ENCODE results near the gene TOPORS. TPM values are rescaled to one million over a fixed set of nuclear protein-coding genes. Genes with fewer than 3 reads are reported as not detected.

TOPORS gene
- total RNA-seq, 1 experiment from 2014 or later = 26.1 TPM

GRCh38 chr9:32578976-32579375 is 26.6 kb upstream of the TOPORS start (continued):
- TF ChIP-seq, protein P1, sequence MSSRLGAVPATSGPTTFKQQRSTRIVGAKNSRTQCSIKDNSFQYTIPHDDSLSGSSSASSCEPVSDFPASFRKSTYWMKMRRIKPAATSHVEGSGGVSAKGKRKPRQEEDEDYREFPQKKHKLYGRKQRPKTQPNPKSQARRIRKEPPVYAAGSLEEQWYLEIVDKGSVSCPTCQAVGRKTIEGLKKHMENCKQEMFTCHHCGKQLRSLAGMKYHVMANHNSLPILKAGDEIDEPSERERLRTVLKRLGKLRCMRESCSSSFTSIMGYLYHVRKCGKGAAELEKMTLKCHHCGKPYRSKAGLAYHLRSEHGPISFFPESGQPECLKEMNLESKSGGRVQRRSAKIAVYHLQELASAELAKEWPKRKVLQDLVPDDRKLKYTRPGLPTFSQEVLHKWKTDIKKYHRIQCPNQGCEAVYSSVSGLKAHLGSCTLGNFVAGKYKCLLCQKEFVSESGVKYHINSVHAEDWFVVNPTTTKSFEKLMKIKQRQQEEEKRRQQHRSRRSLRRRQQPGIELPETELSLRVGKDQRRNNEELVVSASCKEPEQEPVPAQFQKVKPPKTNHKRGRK (CRISPR knock-in tag; IDR thresholded peaks at IDR 0.05; ENCODE audit: borderline replicate concordance) = no peak
- TF ChIP-seq ZSCAN18 (CRISPR knock-in tag; IDR thresholded peaks at IDR 0.05) (no peak), MXD4 (CRISPR knock-in tag; IDR thresholded peaks at IDR 0.05; ENCODE audit: borderline replicate concordance) (no peak), NR1H2 (CRISPR knock-in tag; IDR thresholded peaks at IDR 0.05) (no peak), KAT7 (CRISPR knock-in tag; IDR thresholded peaks at IDR 0.05; ENCODE audit: borderline replicate concordance) (no peak), ZNF121 (CRISPR knock-in tag; IDR thresholded peaks at IDR 0.05) (no peak), FOXP4 (CRISPR knock-in tag; IDR thresholded peaks at IDR 0.05) (no peak)
- TF ChIP-seq, protein P2, sequence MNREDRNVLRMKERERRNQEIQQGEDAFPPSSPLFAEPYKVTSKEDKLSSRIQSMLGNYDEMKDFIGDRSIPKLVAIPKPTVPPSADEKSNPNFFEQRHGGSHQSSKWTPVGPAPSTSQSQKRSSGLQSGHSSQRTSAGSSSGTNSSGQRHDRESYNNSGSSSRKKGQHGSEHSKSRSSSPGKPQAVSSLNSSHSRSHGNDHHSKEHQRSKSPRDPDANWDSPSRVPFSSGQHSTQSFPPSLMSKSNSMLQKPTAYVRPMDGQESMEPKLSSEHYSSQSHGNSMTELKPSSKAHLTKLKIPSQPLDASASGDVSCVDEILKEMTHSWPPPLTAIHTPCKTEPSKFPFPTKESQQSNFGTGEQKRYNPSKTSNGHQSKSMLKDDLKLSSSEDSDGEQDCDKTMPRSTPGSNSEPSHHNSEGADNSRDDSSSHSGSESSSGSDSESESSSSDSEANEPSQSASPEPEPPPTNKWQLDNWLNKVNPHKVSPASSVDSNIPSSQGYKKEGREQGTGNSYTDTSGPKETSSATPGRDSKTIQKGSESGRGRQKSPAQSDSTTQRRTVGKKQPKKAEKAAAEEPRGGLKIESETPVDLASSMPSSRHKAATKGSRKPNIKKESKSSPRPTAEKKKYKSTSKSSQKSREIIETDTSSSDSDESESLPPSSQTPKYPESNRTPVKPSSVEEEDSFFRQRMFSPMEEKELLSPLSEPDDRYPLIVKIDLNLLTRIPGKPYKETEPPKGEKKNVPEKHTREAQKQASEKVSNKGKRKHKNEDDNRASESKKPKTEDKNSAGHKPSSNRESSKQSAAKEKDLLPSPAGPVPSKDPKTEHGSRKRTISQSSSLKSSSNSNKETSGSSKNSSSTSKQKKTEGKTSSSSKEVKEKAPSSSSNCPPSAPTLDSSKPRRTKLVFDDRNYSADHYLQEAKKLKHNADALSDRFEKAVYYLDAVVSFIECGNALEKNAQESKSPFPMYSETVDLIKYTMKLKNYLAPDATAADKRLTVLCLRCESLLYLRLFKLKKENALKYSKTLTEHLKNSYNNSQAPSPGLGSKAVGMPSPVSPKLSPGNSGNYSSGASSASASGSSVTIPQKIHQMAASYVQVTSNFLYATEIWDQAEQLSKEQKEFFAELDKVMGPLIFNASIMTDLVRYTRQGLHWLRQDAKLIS (CRISPR knock-in tag; IDR thresholded peaks at IDR 0.05; ENCODE audit: borderline replicate concordance) = no peak
- TF ChIP-seq, protein P3, sequence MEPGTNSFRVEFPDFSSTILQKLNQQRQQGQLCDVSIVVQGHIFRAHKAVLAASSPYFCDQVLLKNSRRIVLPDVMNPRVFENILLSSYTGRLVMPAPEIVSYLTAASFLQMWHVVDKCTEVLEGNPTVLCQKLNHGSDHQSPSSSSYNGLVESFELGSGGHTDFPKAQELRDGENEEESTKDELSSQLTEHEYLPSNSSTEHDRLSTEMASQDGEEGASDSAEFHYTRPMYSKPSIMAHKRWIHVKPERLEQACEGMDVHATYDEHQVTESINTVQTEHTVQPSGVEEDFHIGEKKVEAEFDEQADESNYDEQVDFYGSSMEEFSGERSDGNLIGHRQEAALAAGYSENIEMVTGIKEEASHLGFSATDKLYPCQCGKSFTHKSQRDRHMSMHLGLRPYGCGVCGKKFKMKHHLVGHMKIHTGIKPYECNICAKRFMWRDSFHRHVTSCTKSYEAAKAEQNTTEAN (CRISPR knock-in tag; IDR thresholded peaks at IDR 0.05) = no peak

DNA sequence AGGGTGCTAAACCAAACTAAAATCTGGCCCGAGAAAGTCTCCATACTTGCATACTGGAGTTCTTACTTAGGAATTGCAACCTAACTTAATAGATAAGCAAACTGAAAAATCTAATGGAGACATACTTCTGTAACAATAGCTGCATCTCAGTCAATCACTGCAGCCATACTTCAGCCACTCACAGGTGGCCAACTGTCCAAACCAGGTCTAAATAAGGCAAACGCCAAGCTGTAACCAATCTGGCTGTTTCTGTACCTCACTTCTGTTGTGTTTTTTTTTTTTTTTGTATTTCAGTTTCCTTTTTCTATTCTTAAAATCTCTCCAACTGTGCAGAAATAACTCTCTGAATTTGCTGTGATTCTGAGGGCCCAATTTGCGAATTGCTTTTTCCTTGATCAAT is 24.9 kb upstream of the TOPORS start:
- no peak for ATAC-seq
- no peaks in the 10 kb centered on the region for H3K36me3 Mint-ChIP-seq
- no peaks in the 10 kb centered on the region for H3K27me3 Mint-ChIP-seq (ENCODE audit: low read depth)

More for the DNA sequence above, 24.9 kb upstream of the TOPORS start:
- POLR2A ChIA-PET = no interaction called here
- Mint-ChIP-seq H3K9me3 (no peaks in the 10 kb centered on the region), H3K27ac (no peak overlapping the region), H3K4me1 (peaks cover 15% of the 10 kb centered on the region), H3K4me3 (no peak overlapping the region)
- CTCF ChIA-PET = interaction anchor here (5.7 kb wide), 1 partner anchor 199 kb away, joined by 245 read pairs; no protein-coding TSS in a partner anchor
- TF ChIP-seq FOXP1 (CRISPR knock-in tag; IDR thresholded peaks at IDR 0.05; ENCODE audit: borderline replicate concordance) = no peak
- no peak for TF ChIP-seq JAZF1 (CRISPR knock-in tag; IDR thresholded peaks at IDR 0.05)
- TF ChIP-seq, protein P4, sequence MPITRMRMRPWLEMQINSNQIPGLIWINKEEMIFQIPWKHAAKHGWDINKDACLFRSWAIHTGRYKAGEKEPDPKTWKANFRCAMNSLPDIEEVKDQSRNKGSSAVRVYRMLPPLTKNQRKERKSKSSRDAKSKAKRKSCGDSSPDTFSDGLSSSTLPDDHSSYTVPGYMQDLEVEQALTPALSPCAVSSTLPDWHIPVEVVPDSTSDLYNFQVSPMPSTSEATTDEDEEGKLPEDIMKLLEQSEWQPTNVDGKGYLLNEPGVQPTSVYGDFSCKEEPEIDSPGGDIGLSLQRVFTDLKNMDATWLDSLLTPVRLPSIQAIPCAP (CRISPR knock-in tag; IDR thresholded peaks at IDR 0.05) = no peak
- TF ChIP-seq MXD4 (CRISPR knock-in tag; IDR thresholded peaks at IDR 0.05; ENCODE audit: borderline replicate concordance) = no peak
- TF ChIP-seq GTF2I (CRISPR knock-in tag; conservative IDR thresholded peaks at IDR 0.05) = no peak
- TF ChIP-seq RELA (CRISPR knock-in tag; IDR thresholded peaks at IDR 0.05; ENCODE audit: borderline replicate concordance) = no peak
- TF ChIP-seq, protein P5, sequence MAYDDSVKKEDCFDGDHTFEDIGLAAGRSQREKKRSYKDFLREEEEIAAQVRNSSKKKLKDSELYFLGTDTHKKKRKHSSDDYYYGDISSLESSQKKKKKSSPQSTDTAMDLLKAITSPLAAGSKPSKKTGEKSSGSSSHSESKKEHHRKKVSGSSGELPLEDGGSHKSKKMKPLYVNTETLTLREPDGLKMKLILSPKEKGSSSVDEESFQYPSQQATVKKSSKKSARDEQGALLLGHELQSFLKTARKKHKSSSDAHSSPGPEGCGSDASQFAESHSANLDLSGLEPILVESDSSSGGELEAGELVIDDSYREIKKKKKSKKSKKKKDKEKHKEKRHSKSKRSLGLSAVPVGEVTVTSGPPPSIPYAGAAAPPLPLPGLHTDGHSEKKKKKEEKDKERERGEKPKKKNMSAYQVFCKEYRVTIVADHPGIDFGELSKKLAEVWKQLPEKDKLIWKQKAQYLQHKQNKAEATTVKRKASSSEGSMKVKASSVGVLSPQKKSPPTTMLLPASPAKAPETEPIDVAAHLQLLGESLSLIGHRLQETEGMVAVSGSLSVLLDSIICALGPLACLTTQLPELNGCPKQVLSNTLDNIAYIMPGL (CRISPR knock-in tag; IDR thresholded peaks at IDR 0.05) = no peak
- no peak for TF ChIP-seq HMGA2 (CRISPR knock-in tag; IDR thresholded peaks at IDR 0.05)
- no peak for TF ChIP-seq SOX15 (CRISPR knock-in tag; IDR thresholded peaks at IDR 0.05)
- no peak for TF ChIP-seq GRHL2 (CRISPR knock-in tag; IDR thresholded peaks at IDR 0.05; ENCODE audit: insufficient replicate concordance, severe bottlenecking)
- TF ChIP-seq, protein P6, sequence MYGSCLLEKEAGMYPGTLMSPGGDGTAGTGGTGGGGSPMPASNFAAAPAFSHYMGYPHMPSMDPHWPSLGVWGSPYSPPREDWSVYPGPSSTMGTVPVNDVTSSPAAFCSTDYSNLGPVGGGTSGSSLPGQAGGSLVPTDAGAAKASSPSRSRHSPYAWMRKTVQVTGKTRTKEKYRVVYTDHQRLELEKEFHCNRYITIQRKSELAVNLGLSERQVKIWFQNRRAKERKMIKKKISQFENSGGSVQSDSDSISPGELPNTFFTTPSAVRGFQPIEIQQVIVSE (CRISPR knock-in tag; IDR thresholded peaks at IDR 0.05; ENCODE audit: borderline replicate concordance) = no peak
- TF ChIP-seq, protein P7, sequence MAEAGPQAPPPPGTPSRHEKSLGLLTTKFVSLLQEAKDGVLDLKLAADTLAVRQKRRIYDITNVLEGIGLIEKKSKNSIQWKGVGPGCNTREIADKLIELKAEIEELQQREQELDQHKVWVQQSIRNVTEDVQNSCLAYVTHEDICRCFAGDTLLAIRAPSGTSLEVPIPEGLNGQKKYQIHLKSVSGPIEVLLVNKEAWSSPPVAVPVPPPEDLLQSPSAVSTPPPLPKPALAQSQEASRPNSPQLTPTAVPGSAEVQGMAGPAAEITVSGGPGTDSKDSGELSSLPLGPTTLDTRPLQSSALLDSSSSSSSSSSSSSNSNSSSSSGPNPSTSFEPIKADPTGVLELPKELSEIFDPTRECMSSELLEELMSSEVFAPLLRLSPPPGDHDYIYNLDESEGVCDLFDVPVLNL (CRISPR knock-in tag; IDR thresholded peaks at IDR 0.05; ENCODE audit: borderline replicate concordance, low read depth) = no peak
- no peak for TF ChIP-seq SMAD3 (CRISPR knock-in tag; IDR thresholded peaks at IDR 0.05; ENCODE audit: borderline replicate concordance)
- TF ChIP-seq KAT7 (CRISPR knock-in tag; IDR thresholded peaks at IDR 0.05; ENCODE audit: borderline replicate concordance) = no peak
- DNase-seq (ENCODE audit: low spot score) = no peak

Measured in WTC11 (cell line).